HG03066 (cell line): ENCODE data around the gene GRAMD4.
"Not testable (repeated sequence)": the region's sequence is repeated elsewhere in the genome, so short reads cannot be mapped to it uniquely, and the experiment has no call there.

ENCODE experiments used
- ATAC-seq: cut with Tn5 transposase; IDR thresholded peaks from one replicate; pipeline ENCODE4 v1.9.1; 2021; ENCODE audit warnings: low read depth; ENCODE audit not compliant: unreplicated experiment

The GRAMD4 gene

DNA sequence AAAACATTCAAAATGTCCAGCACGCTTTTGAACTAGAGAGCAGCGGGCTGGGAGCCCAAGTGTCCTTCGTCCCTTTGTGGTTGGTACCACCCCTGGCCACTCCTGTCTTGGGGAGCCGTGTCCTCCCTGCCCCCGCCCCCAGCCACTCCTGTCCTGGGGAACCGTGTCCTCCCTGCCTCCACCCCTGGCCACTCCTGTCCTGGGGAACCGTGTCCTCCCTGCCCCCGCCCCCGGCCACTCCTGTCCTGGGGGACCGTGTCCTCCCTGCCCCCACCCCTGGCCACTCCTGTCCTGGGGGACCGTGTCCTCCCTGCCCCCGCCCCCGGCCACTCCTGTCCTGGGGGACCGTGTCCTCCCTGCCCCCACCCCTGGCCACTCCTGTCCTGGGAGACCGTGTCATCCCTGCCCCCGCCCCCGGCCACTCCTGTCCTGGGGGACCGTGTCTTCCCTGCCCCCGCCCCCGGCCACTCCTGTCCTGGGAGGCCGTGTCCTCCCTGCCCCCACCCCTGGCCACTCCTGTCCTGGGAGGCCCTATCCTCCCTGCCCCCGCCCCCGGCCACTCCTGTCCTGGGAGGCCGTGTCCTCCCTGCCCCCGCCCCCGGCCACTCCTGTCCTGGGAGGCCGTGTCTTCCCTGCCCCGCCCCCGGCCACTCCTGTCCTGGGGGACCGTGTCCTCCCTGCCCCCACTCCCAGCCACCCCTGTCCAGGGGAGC is 14.9 kb downstream of the GRAMD4 start:
- ATAC-seq: not testable (repeated sequence)

DNA sequence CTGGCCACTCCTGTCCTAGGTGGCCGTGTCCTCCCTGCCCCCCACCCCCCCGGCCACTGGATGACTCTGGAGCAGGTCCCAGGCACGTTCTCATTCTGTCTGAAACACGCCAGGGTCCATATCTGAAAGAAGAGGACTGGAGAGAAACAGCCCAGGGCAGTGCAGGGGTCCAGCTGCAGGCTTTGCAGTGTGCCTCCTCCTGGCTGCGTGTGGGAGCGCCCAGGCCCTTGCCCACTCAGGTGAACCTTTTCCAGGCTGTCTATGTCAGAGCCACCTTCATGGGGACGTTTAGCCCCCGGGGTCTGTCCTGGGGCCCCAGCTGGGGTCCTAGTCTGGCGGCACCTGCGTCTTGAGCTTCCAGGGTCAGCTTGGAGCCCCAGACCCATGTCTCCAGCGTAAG is 15.6 kb downstream of the GRAMD4 start:
- no peak for ATAC-seq

DNA sequence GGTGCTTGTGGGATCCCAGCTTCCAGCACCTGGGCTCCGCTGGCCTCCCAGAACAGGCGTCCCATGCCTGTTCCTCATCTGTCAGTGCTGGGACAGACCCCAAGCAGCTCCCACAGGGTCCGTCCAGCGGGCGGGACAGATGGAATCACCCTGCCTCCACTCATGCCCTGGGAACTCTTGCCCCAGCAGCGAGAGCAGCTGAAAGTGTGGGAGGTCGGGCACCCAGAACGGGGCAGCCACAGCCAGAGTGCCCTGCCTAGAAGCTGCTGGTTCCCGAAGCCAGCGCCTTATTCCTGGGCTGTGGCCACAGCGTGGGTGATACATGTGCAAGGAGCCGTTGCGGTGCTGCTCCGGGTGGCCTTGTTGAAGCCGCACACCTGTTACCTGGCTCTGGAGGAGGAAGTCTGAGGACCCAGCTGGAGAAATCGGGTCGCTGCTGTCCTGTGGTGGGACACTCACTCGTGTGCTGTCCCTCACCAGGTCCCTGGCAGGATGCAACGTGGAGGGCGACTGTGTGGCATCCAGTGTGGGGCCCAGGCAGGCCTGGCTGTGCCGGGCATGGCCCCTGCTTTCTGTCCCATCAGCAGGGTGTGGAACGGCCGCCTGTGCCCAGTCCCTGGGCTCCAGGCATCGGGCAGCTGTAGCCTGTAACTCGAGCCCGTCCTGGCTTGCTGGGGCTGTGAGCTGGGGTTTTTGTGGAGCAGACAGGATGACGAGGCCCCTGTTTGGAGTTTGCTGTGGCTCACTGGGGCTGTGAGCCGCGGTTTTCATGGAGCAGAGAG is 16.2 kb downstream of the GRAMD4 start:
- ATAC-seq: no peak

DNA sequence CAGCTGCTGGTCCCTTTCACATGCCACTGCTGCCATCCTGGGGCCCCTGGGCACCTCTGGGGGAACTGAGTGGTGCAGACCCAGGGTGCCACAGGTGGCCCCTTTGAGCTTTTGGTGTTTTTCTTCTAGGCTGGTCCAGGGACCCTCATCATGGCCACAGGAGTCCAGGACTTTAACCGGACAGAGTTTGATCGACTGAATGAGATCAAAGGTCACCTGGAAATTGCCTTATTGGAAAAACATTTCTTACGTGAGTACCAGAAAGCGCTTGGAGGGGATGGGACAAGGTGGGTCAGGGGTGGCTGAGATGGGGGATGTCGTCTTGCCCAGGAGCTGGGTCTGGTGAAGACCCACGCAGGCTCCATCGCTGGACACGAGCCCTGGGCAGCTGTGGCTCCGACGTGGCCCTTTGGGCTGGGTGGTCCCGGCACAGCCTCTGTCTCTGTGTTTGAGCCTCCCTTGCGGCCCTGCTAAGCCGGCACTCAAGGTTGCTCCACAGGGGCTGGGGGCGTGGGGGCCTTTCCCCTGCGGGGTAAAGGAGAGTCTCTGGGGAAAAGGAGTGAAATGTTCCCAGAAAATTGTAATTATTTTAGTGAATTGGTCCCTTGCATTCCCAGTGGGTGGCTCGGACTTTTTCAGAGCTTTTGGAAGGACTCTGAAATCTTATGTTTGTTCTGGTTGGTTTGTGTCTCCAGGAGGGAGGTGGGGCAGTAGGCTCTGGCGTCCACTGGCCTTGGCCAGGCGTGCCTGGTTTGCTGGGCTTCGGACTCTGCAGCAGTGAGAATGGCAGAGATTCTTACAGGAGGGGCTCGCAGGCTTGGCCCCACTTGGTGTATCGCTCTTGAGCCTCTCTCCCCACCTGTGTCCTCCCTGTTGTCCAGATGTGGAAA is 17.8 kb downstream of the GRAMD4 start:
- ATAC-seq: no peak

DNA sequence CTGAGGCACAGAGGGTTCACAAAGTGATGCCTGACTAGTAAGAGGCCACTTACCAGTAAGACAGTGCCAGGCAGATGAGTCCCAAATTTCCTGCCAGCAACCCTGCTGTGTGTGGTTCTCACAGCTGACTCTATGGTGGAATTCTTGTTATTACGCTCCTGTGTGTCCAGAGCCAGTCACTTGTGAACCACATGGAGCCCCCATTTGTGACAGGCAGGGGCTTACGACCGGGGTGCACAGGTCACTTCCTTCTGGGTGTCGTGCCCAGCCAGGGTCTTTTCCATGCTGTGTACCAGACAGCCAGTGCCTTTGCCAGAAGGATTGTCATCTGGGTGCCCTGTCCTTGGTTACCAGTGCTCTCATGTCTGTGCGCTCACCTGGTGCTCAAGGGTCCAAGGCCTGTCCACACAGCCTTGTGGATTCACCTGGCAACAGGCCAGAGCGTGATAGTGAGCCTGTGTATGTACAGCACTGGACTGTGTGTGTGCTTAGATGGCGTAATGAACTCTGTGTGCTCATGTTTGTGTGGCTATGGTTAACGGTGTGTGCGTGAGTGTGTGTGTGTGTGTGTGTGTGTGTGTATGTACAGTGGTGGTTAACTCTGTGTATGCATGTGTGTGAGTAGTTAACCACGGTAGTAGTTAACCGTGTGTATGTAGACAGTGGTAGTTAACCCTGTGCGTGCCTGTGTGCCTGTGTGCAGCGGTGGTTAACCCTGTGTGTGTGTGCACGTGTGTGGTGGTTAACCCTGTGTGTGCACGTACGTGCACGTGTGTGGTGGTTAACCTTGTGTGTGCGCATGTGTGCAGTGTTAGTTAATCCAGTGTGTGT is 18.6 kb downstream of the GRAMD4 start:
- ATAC-seq: no peak

DNA sequence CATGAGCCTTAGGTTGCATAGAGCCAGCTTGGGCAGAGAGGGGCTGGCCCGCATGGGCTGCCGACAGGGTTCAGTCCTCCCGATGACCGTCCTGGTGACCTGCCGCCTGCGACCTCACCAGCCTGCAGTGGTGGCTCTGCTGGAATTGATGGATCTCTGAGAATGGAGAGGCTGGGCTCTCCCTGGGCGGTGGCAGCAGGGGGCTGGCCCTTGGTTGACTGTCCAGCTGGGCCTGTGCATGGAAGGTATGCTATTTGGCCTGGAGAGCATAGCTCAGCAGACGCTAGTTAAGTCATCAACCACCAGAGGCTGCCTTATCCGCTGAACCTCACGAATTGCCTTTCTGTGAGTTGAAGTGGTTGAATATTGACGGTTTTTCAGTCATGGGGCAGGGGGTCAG is 19.7 kb downstream of the GRAMD4 start:
- ATAC-seq: no peak

DNA sequence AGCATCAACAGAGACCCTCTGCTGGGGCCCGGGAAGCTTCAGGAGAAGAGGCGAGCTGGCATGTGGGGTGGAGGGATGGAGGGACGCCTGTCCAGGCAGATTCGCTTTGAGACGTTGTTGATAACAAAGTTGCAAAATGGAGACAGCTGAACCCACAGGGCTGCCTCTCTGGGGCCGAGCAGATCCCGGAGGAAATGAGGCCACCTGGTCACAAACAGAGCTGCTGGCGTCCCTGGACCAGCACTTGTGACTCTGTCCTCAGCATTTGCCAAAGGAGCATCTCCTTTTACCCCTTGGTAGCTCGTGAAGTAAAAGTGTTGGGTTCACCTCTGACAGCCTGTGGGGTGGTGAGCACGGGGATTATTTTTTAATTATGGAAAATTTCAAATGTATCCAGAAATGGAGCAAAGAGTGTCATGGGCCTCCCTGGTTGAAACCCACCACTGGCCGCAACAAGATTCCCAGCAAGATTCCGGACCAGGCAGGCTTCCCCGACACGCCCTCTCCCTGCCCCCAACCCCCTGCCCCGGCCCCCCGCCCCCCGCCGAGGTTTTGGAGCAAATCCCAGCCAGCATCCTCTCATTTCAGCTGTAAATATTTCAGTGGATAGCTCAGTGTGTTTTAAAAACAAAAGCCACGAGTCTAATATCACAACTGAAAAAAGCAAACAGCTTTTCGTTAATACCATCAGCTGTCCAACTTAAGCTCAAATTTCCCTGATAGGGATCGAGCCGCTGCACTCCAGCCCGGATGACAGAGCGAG is 20.3 kb downstream of the GRAMD4 start:
- ATAC-seq: no peak

DNA sequence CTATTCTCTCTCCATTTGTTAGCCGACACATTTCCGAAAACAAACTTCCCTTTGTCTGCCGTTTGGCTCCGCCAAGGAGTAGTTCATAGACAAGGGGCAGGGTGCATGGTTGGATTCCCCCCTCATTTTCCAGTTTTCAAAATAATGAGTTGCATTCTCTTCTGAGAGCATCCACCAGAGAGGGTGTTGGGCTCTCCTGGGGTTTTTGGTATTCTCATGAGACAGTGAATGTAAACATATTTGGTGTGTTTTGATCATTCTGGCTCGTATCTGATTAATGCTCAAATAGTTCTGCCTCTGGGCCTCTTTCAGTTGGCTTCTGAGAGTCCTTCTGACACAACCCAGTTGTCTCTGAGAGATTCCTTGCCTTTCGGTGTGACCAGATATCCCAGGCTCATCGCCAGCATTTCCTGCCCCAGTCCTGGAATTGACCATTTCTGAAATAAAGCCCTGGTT is 21.7 kb downstream of the GRAMD4 start:
- no peak for ATAC-seq

DNA sequence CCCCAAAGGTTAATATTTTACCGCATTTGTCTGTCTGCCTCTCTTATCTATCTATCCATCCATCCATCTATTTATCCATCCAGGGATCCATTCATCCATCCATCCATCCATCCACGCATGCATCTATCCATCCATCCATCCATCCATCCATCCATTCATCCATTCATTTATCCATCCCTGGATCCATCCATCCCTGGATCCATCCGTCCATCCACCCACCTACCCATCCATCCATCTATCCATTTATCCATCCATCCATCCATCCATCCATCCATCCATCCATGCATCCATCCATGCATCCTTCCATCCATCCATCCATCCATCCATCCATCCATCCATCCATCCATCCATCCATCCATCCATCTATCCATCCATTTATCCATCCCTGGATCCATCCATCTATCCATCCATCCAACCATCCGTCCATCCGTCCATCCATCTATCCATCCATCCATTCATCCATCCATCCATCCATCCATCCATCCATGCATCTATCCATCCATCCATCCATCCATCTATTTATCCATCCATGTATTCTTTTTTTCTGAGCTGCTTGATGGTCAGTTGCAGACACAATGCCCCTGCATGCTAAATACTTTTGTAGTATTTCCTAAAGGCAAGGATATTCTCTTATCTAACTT is 22.8 kb downstream of the GRAMD4 start:
- ATAC-seq: not testable (repeated sequence)

DNA sequence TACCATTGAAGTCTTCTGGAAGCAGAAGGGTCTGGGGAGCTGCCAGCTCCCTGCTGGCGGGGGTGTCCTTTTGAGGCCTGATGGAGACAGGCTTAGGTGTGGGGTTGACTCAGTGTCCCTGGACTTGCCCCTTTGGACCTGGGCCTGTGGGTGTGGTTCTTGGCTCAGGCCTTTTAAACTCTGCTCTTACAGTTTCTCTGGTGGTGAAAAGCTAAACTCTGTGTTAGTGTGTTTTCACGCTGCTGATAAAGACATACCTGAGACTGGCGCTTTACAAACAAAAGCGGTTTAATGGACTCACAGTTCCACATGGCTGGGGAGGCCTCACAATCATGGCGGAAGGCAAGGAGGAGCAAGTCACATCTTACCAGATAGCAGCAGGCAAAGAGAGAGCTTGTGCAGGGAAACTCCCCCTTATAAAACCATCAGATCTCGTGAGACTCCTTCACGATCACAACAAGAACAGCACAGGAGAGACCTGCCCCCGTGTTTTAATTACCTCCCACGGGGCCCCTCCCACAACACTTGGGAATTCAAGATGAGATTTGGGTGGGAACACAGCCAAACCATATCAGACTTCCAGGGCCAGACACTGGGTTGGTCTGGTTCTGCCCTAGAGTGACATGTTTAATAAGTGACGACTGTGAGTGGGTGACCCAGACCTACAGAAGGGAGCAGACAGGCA is 26.5 kb downstream of the GRAMD4 start:
- no peak for ATAC-seq

DNA sequence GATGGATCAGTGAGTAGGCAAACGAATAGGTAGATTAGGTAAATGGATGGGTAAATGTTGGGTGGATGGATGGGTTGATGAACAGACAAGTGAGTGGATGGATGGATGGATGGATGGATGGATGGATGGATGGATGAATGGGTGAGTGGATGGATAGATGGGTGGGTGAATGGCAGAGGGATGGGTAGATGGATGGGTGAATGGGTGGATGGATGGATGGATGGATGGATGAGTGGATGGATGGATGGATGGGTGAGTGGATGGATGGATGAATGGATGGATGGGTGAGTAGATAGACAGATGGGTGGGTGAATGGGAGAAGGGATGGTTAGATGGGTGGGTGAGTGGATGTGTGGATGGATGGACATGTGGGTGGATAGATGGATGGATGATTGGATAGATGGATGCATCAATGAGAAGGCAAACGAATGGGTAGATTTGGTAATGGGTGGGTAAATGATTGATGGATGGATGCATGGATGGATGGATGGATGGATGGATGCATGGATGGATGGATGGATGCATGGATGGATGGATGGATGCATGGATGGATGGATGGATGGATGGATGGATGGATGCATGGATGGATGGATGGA is 28.1 kb downstream of the GRAMD4 start:
- ATAC-seq: not testable (repeated sequence)

DNA sequence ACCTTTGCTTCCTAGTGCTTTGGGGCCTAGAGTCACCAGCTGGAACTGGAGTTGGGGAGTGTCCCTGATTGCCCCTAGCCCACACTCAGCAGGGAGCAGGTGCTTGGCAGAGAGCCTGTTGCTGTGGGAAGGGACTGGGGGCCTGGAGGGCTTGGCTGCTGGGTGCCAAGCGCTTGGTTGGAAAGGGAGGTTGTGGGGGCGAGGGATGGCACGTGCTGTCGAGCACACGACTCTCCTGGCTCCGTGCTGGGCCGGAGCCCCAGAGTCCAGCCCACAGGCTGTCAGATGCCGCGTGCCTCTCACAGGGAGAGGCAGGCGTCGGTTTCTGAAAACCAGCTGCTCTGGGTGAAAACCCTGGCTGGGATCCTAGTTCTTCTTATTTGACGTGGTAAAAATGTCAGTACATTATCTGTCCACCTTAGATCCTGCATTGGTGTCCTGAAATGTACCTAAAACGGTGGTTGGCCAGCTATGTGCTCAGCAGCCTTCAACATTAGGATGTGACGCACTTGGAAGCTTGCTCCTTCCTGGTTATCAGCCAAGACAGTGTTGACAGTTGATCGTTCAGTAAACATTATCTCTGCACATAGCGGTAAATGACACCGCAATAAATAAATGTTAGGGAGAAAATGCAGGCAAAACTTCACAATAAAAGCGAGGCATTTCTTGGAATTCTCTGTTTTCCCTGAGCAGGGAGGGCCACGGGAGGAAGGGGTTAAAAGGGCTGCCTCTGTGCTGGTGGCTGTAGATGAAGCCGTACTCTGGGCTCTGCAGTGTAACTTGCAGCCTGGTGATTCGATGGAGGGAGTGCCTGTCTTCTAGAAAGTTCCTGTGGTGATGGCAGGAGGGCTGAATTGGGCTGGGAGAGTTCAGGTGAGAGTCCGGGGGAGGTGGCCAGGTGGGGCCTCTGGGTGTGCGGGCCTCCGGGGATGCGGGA is 29.2 kb downstream of the GRAMD4 start:
- no peak for ATAC-seq

DNA sequence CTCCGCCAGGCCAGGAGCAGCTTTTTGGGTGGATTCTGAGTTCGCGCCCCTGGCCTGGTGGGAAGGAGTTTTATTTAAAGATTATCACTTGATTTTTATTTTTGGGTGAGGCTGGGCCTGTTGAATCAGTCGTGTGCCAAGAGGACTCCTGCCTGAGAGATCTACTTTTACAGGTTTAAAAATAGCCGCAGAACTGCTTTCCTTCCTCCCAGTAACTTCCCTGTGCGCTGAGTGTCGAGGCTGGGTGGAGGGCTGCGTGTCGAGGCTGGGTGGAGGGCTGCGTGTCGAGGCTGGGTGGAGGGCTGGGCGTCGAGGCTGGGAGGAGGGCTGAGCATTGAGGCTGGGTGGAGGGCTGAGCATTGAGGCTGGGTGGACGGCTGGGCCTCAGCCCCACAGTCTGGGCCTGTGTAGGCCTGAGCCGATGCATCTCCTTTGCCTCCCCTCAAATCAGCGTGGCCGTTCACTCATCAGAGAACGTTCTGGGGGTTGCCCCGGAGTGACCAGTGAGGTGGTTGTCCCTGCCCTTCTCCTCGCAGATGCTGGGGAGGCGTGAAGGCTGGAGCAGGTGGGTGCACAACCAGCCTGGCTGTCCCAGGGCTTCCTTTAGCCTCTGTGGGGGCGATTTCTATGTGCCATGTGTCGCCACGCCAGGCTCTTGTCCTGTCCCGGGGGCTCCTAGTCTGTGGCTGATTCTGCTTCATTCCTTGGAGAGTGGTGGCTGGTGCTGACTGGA is 30.1 kb downstream of the GRAMD4 start:
- ATAC-seq: no peak

DNA sequence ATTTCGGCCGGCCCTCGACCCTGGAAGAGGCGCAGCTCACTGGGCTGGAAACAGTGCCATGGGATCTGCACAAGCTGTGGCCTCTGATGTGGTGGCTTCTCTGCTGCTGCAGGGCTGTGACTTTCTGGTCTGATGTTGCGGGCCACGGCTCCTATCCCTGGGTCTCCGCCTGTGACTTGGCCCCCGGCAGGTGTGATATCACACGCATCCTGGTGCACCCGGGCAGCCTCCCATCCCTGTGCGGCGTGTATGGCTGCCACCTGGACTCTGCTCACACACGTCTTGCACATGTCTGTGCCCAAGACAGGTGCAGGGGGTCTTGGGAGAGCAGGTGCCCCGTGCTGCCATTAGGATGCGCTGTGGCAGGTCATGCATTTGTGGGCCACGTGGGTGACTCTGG is 31.1 kb downstream of the GRAMD4 start:
- no peak for ATAC-seq

DNA sequence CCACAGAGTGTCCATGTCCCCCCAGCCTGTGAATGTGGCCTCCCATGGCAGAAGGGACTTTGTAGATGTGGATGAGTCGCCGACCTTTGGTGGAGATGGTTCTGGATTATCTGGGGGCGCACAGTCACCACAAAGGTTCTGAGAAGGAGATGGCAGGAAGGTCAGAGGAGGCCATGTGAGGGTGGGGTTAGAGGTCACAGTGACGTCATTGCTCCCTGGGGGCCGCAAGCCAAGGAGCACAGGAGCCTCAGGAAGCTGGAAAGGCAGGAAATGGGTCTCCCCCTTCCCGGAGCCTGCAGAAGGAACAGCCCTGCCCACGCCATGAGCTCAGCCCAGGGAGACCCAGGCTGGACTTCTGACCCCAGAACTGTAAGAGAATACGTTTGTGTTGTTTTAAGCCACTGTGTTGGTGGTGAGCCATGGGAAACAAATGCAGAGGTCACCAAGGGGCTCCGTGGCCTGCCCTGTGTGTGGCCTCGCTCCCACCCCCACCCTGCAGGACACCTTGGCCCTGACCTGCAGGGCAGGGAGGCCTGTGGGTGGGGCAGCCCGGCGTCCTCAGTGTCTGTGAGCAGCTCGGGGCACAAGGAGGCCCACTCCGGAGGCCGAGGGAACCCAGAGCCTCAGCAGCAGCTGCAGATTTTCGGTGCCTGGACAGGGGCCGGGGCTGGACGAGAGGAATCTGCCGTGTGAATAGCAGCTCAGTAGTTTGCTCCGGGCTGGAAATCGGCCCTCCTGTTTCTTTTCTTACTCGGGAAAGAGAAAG is 32.1 kb downstream of the GRAMD4 start:
- no peak for ATAC-seq
